CD1c-positive myeloid dendritic cell (primary cell): ENCODE results near the gene BRWD1.

Experiments
- DNase-seq: peaks from one replicate; pipeline ENCODE4 v3.0.0-alpha.2; 2016; ENCODE audit errors: extremely low spot score

The BRWD1 gene

GRCh38 chr21:39313571-39314142 lies at the start of gene BRWD1:
Gene BRWD1, minus strand, starts transcription at chr21:39313632. Its CDS starts 141 bp downstream, at chr21:39313491.
- DNase-seq = peak; percentile 85

GRCh38 chr21:39362733-39363132 lies 49.3 kb upstream of the BRWD1 start:
- no peak for DNase-seq

GRCh38 chr21:39359382-39359781 lies 46.0 kb upstream of the BRWD1 start:
- DNase-seq = no peak

- no peak for DNase-seq
These were observed 39.9 kb upstream of the BRWD1 start for GRCh38 chr21:39353295-39353694.

- DNase-seq = no peak
These were observed 36.9 kb upstream of the BRWD1 start for GRCh38 chr21:39350094-39351005.

- DNase-seq = peak; percentile 97
These were observed 36.0 kb upstream of the BRWD1 start for GRCh38 chr21:39349211-39350093.

GRCh38 chr21:39348355-39349210 lies 35.2 kb upstream of the BRWD1 start, which contains the start of gene HMGN1:
Gene HMGN1, minus strand, starts transcription at chr21:39349088. Its CDS starts 171 bp downstream, at chr21:39348917.
- peak; percentile 92 for DNase-seq

- peak; percentile 30 for DNase-seq
These were observed 34.6 kb upstream of the BRWD1 start for GRCh38 chr21:39348040-39348354.

GRCh38 chr21:39347537-39347936 lies 34.1 kb upstream of the BRWD1 start:
- DNase-seq = no peak

GRCh38 chr21:39346671-39347331 lies 33.4 kb upstream of the BRWD1 start:
- DNase-seq = no peak

GRCh38 chr21:39346206-39346605 lies 32.8 kb upstream of the BRWD1 start:
- DNase-seq = peak; percentile 21

GRCh38 chr21:39345440-39345839 lies 32.0 kb upstream of the BRWD1 start:
- no peak for DNase-seq

- DNase-seq = no peak
These were observed 31.4 kb upstream of the BRWD1 start for GRCh38 chr21:39344848-39345247.

GRCh38 chr21:39341249-39341923 lies 28.0 kb upstream of the BRWD1 start:
- no peak for DNase-seq

GRCh38 chr21:39340687-39341086 lies 27.3 kb upstream of the BRWD1 start:
- DNase-seq = no peak

- DNase-seq = no peak
These were observed 25.8 kb upstream of the BRWD1 start for GRCh38 chr21:39339231-39339630.

GRCh38 chr21:39336457-39337008 lies 23.1 kb upstream of the BRWD1 start:
- no peak for DNase-seq

- DNase-seq = no peak
These were observed 21.2 kb upstream of the BRWD1 start for GRCh38 chr21:39334611-39335010.

GRCh38 chr21:39332175-39332574 lies 18.7 kb upstream of the BRWD1 start:
- DNase-seq = no peak

GRCh38 chr21:39330001-39330400 lies 16.6 kb upstream of the BRWD1 start:
- no peak for DNase-seq
